GM19463 (cell line): ENCODE results near the gene ZXDC.
A peak's percentile ranks its signal among the peaks of the same experiment; 100 is the strongest.

Experiments used
- ATAC-seq: cut with Tn5 transposase; IDR thresholded peaks from one replicate; pipeline ENCODE4 v1.9.1; 2021; ENCODE audit warnings: mild to moderate bottlenecking, moderate library complexity; ENCODE audit not compliant: unreplicated experiment

The ZXDC gene, protein sequence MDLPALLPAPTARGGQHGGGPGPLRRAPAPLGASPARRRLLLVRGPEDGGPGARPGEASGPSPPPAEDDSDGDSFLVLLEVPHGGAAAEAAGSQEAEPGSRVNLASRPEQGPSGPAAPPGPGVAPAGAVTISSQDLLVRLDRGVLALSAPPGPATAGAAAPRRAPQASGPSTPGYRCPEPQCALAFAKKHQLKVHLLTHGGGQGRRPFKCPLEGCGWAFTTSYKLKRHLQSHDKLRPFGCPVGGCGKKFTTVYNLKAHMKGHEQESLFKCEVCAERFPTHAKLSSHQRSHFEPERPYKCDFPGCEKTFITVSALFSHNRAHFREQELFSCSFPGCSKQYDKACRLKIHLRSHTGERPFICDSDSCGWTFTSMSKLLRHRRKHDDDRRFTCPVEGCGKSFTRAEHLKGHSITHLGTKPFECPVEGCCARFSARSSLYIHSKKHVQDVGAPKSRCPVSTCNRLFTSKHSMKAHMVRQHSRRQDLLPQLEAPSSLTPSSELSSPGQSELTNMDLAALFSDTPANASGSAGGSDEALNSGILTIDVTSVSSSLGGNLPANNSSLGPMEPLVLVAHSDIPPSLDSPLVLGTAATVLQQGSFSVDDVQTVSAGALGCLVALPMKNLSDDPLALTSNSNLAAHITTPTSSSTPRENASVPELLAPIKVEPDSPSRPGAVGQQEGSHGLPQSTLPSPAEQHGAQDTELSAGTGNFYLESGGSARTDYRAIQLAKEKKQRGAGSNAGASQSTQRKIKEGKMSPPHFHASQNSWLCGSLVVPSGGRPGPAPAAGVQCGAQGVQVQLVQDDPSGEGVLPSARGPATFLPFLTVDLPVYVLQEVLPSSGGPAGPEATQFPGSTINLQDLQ

DNA sequence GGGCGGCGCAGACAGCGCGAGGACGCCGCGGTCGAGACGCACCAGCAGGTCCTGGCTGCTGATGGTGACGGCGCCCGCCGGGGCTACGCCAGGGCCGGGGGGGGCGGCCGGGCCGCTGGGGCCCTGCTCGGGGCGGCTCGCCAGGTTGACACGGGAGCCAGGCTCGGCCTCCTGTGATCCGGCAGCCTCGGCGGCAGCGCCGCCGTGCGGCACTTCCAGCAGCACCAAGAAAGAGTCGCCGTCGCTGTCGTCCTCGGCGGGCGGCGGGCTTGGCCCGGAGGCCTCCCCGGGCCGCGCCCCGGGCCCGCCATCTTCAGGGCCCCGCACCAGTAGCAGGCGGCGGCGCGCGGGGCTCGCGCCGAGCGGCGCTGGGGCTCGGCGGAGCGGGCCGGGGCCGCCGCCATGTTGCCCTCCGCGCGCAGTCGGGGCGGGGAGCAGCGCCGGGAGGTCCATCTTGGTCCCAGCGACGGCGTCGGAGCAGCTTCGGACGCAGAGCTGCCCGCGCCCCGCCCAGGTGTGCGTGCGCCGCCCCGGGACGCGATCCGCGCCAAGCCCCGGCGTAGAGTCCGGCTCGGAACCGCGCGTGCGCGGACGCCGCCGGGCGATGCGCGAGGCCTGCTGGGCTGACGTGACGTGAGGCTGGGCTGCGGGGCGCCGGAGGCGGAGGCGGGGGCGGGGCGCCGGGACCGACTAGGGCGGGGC is at the start of gene ZXDC:
TSS of gene ZXDC (minus strand) at position 479 of the 702 bp plus-strand sequence. CDS start at position 453, 26 bp downstream.
- ATAC-seq: peak; percentile 81

DNA sequence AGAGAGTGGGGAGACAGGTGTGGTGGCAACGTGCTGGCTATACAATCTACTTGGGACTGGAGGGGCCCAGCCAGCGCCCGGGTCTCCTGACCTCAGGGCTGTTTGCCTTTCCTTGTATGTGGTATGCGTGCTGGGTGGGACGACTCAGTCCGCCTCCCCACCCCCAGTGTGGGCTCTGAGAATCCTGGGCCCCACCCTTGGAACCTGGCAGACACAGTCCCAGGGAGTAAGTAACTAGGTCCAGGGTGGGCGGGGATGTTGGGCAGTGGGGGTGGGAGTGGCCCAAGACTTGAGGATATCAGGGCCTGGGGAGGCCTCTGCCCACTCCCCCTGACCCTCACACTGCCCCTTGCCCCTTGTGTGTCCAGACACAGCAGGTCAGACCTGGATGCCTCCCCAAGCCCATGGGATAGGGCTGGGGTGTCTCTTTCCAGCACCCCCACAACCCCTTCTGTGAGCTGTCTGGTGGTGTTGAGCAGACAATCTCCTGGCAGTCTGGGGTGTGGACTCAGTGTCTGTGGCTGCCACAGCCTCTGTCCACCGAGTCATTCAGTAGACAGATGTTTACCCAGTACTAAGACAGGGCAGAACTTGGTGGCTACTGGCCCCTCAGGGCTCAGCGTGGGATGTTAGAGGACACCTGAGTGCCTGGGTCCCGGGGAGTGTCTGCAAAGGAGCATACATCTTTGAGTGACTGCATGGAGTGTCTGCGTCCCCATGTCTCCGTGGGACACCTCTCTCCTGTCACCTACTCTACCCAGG is 49.6 kb upstream of the ZXDC start:
- ATAC-seq: no peak

DNA sequence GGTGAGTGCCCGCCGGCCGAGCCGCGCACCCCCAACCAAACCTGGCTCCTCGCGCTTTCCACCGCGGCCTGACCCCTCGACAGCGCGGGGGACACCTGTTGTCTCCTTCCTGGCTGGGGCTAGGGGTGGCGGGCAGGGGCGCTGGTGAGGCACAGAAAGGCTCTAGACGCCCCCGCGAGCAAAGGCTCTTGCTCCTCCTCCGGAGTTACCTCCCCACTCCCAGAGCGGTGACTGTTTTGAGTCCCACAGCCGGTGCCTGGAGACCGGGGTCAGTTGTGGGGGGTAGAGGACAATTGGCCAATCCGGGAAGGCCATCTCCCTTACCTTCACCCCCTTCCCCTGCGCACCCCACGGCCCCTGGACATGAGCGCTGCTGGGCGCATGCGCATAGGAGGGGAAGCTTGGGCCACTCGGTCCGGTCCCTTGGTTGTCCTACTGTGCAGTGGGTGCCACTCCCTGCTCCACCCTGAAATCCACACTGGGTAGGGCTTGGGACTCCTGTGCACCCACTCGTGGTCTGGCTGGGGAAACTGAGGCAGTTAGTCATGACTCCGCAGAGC is 48.8 kb upstream of the ZXDC start:
- no peak for ATAC-seq

DNA sequence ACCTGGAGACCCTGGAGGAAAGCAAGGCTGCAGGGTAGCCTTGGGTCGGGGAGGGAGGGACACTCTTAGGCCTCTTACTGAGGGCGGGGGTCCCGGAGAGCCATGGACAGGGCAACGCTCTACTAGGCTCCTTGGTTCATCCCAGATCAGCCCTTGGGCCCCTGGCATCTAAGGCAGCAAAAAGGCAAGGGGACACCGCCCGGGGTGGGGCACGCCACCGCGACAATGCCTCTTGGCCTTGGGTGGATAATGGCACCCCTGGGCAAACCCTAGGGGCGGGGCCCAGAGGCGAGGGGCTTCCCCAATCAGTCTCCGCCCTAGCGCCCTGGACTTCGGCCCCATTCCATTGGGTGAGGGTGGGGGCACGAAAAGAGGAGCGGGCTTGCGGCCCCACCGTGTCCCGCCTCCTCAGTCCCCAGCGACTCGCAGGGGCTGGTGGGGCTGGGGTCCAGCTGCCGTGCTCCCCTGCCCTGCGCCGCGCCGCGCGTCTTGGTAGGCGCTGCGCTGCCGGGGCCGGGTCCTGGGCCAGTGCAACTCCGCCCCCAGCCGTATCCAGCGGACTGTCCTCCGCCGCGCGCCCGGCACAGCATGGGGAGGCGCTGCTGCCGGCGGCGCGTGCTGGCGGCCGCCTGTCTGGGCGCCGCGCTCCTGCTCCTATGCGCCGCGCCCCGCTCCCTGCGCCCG is 48.2 kb upstream of the ZXDC start, which contains the start of gene CHST13:
TSS of gene CHST13 (plus strand) at position 411 of the 684 bp plus-strand sequence. CDS start at position 589, 178 bp downstream.
- ATAC-seq: no peak

DNA sequence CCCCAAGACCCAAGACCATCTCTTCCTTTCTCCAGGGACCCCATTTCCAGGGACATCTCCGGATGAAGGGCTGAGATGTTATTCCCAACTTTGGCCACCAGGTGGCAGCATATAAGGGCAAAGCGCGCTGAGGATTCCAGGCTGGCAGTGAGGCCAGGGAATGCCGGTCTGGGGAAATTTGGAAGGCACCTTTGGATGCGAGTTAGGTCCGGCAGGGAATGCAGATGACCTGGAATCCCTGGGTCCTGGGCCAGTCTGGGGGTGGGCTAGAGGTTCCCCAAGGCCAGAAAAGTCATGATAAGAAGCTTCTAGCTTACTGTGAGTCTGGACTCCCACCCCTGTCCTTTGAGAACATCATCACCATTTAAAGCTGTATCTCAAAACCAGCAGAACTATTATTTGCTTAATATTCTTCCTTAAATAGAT is 46.7 kb upstream of the ZXDC start:
- no peak for ATAC-seq

DNA sequence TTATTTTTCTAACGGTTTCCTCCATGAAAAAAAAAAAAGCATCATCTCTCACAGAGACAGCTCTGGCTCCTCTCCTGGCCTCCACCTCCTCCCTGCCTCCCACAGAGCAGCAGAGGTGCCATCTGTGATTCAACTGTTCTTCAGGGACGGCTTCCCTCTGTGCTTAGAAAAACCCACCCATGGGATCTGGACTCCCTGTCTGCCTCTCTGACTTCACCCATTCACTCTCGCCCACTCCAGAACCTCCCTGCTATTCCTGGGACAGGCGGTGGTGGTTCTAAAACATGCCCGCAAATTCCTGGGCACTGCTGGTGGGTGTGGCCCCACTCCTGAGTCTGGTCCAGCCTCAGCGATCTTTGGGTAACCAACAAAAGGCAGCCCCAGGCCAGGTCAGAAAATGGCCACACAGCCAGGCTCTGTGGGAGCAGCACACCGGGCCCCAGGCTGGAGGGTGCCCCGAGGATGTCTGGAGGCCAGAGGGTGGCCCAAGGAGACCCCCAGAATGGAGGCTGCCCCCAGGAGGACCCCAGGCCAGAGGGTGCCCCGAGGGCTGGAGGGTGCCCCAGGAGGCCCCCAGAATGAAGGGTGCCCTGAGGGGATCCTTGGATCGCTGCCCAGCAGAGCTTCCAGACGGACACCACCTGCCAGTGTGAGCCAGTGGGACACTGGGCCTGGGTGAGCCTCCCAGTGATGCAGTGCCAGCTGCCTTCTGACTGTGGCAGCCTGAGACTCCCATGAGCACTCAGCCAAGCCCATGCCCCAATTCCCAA is 45.6 kb upstream of the ZXDC start:
- no peak for ATAC-seq

DNA sequence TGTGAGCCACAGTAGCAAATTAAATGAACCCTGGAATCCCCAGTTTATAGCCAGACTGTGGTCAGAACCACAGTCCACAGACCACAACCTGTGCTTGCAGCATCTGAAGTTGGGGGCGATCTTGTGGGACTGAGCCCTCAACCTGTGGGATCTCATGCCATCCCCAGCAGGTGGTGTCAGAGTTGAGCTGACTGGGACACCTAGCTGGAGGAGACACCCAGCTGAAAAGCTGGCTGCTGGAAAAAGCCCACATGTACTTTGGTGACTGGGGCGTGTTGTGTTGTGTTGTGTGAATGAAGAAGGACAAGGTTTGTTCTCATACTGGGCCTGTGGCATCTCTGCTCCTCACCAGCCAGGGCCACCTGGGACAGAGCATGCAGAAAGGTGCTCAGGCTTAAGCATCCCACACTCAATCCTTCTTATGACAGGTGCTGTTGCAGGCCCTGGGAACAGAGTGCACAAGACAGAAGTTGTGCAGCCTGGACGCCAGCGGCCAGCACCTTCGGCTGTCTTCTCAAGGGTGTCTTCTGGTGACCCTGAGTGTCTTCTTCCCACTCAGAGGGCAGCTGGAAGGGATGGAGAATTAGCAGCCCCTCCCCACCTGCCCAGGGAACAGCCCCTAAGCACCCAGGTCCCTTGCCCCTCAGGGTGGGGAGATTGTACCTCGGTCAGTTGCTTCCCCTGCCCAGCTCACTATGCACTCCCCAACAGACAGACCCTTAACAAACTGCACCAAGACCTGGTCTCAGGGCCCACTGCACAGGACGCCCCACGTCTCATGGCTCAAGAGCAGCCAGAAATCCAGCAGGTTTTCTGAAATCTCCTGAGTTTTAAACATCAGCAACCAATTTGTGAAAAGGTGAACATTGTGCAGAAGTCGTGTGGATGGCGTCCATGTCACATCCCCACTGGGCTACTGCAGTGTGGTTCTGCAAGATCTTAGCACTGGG is 44.1 kb upstream of the ZXDC start:
- no peak for ATAC-seq

DNA sequence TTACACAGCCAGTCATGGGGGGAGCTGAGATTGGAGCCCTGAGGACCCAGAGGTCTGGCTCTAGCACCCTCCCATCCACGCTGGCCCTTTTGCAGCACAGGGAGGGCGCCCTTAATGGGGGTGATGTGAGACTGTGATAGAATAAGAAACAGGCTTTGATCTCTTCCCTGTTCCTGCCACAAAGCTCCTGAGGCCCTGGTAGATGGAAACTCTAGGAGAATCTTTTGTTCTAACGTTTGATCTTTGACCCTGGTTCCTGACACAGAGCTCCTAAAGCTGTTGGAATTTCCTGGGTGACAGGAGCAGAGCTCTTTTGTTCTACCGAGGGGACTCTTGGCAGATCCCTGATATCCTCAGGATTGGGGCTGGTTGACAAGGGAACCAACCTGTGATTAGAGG is 43.1 kb upstream of the ZXDC start:
- ATAC-seq: no peak

DNA sequence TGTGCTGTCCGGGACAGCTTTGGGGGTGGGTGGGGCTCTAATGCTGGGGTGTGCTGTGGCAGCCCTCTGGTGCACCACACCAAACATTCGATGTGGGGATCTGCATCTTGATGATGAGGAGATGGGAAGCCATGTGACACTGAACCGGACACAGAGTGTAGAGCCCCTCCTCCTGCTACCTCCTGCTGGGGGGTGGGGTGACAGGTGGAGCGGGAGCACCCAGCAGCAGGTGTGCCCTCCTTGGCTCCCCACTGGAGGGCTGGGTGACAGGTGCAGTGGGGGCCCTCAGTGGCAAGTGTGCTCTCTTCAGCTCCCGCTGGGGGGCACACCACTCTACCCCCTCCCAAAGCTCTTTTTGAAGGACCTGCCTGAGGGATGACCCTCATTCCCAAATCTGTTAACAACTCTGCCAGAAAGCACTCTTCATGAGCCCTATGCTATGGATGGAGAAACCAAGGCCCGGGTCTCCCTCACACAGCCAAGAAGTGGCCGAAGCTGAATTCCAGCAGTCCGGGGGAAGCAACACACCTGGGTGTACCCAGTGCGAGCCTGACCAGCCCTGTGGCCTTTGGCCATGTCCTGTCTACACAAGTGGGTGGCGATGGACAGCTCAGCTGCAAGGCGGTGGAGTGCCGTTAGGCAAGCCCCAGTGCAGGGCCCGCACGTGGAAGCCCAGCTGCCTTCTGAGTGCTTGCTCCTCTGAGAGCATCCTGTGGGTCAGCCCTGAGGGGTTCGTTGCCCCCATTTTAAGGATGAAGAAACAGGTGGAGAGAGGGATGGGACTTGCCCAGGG is 42.5 kb upstream of the ZXDC start:
- no peak for ATAC-seq

DNA sequence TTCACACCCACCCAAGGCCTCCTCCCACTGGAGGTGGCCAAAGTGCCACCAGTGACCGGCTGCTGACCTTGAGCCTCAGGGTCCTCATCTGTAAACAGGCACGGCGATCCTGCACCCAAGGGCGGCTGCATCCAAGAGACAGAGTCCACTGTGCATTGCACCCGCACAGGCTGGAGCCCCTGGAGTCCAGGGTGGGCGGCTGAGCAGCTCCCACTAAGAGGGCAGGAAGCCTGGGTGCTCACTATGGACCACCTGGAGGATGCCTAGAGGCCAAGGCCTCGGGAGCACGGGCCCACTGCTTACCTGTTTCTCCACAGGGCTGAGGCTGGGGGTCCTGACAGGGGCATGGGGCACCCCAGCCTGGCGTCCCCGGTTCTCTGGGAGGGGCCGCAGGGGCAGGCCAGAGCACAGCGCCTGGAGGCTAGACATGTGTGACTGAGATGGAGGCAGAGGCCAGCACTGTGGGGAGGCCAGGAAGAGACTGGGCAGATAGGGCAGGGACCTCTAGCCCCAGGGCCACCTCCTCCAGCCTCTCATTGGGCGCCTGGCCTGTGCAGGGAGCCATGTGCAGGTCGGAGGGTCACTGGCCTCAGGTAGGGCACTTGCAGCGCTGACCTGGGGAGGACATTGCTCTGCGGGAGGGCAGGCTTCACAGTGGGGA is 41.7 kb upstream of the ZXDC start, which contains the start of gene UROC1:
TSS of gene UROC1 (minus strand) at position 483 of the 661 bp plus-strand sequence. CDS start at position 429, 54 bp downstream.
- ATAC-seq: no peak

DNA sequence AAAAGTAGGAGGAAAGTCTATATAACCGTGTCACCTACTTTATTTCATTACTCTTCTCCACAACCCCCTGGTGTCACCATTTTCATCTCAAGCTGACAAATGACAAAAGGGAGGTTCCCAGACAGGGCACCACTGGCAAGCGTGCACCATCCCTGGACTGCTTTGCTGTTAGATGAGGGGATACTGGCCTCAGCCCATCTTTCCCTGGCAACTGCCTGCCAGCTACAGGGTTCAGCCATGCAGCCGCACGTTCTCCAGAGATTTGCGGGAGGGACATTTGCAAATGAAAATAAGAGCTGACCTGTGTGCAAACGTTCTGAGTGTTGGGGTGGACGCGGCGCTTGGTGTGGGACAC is 41.2 kb upstream of the ZXDC start:
- no peak for ATAC-seq

DNA sequence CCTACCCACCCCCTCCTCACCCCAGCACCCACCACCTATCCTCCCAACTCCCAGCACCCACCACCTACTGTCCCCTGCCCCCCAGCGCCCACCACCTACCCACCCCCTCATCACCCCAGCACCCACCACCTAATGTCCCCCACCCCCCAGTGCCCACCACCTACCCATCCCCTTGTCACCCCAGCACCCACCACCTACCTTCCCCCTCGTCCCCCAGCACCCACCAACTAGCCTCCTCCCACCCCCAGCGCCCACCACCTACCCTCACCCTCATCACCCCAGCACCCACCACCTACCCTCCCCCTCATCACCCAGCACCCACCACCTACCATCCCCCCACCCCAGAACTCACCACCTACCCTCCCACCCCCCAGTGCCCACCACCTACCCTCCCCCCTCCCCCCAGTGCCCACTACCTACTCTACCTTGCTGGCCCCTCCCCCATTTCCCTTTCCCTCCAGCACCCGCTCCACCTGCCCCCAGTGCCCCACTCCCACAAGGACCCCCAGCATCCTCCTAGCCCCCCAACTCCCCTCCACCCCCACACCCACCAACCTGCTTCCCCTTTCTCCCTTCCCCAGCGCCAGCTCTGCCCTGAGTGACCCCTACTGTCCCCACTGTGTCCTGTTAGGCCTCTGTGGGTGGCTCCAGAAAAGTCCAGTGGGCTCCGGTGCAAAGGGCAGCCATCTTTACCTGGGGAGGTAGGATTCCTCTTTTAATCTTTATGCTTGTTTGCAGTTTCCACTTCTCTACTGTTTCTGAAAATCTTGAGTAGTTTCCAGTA is 40.7 kb upstream of the ZXDC start:
- ATAC-seq: no peak

DNA sequence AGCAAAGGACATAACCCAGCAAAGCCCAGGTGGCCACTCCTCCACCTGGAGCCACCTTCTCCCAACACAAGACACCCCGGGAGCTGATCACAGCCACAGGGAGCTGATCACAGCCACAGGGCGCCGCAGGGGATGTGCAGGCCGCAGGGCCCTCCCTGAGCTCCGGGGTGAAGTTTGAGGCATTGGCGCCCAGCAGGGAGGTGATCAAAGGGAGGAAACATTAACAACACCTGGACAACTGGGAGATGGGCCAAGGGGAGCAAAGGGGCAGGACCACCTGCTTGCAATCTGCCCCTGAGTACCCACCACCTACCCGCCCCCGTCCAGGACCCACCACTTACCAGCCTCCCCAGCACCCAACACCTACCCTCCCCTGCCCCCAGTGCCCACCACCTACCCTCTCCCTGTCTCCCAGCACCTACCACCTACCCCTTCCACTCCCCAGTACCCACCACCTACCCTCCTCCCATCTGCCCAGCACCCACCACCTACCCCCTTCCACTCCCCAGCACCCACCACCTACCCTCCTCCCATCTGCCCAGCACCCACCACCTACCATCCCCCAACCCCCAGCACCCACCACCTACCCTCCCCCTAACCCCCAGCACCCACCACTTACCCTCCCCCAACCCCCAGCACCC is 39.5 kb upstream of the ZXDC start:
- ATAC-seq: no peak

DNA sequence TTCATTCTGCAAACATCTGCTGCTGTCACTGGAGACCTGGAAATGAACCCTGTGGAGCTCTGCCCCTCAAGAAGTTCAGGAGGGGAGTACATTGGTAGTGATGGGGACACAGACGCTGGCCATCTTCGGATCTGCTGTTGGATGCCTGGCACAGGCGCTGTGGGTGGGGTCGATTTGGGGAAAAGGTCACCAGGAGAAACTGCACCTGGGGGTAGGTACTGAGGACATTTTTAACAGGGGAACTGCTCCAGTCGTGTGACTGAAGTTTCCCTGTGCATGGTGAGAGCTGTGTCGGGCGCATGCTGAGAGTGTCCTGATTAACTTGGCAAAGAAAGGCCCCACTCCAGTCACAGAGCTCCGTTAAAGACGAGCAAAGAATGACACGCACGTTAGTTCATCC is 38.5 kb upstream of the ZXDC start:
- ATAC-seq: no peak
